ENCODE results near the gene CHML.

CHML gene

DNA sequence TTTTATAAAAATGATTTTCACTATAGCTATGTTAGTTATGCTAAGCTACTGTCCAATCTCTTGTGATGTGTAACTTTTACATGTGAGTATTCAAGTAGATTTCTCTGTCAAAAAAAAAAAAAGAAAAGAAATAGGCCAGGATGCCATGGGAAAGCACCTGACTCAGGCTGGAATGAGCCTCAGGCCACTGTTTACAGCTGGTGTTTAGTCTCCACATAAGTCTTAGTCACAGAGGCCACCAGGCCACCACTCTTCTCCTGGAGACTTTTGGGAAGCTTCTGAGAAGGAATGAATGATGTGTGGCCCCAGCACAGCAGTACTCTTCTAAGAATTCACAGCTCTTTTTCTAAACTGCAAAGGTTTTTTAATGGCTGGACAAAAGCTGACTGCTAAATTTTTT lies 48.9 kb downstream of the CHML start:
- H3K27ac ChIP-seq = no peak overlapping the region
- TF ChIP-seq CTCF (IDR thresholded peaks at IDR 0.05) = no peak
- no peak for TF ChIP-seq ZFX (IDR thresholded peaks at IDR 0.05; ENCODE audit: borderline replicate concordance)

DNA sequence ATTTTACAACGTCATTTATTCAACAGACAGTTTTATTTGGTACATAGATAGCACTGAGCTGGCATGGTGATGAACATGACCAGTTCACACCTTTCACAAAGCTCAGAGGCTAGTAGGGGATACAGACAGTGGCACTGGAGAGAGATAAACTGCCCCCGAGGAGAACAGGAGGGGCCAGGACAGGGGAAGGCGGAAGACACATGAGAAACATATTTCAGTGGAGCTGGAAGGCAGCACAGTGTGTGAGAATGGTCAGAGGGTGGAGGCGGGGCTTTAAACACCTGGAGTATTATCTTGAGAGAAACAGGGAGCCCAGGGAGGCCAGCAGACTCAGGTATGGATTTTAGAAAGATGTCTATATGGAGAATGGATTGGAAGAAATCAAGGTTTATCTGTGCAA lies 49.5 kb downstream of the CHML start:
- TF ChIP-seq CTCF (IDR thresholded peaks at IDR 0.05) = no peak
- no peak for TF ChIP-seq ZFX (IDR thresholded peaks at IDR 0.05; ENCODE audit: borderline replicate concordance)
- H3K27ac ChIP-seq = no peak overlapping the region

All from 22Rv1 (cell line).